ENCODE measurements around the gene ZNF14. TPM values are rescaled to one million over a fixed set of nuclear protein-coding genes. Genes with fewer than 3 reads are reported as not detected.
A peak's percentile ranks its signal among the peaks of the same experiment; 100 is the strongest.

ZNF14 gene
- total and polyA plus RNA-seq, 2 of the 13 experiments (the other 11 are each of a cell fraction or from before 2014, with no cell fraction given): 1.9 to 6.2 TPM

GRCh38 chr19:19776206-19777008, 43.5 kb upstream of the ZNF14 start (continued):
- TF ChIP-seq ZNF704 (CRISPR knock-in tag; IDR thresholded peaks at IDR 0.05; ENCODE audit: borderline replicate concordance) (0 out of 2 replicates have a peak, but pooled peaks have one; percentile 57), ATF2 (CRISPR knock-in tag; IDR thresholded peaks at IDR 0.05) (peak; percentile 61), GABPB1 (CRISPR knock-in tag; IDR thresholded peaks at IDR 0.05) (peak; percentile 98), KLF16 (CRISPR knock-in tag; IDR thresholded peaks at IDR 0.05) (peak in 1 of 2 experiments; percentile 84; a peak in 2 of 4 replicates), PRDM10 (CRISPR knock-in tag; IDR thresholded peaks at IDR 0.05; ENCODE audit: low read depth) (peak; percentile 88), ZNF772 (CRISPR knock-in tag; IDR thresholded peaks at IDR 0.05) (no peak), ARID3A (IDR thresholded peaks at IDR 0.05; ENCODE audit: low read depth, low read length) (no peak), TBX3 (IDR thresholded peaks at IDR 0.05; ENCODE audit: borderline replicate concordance) (no peak), PHB2 (IDR thresholded peaks at IDR 0.05; ENCODE audit: partially characterized antibody) (no peak), MIER3 (CRISPR knock-in tag; IDR thresholded peaks at IDR 0.05; ENCODE audit: borderline replicate concordance) (peak; percentile 81; the same call in 1 of the 2 replicates), ZNF17 (CRISPR knock-in tag; IDR thresholded peaks at IDR 0.05) (no peak), MIER2 (CRISPR knock-in tag; IDR thresholded peaks at IDR 0.05) (no peak)
- TF ChIP-seq, protein P1, sequence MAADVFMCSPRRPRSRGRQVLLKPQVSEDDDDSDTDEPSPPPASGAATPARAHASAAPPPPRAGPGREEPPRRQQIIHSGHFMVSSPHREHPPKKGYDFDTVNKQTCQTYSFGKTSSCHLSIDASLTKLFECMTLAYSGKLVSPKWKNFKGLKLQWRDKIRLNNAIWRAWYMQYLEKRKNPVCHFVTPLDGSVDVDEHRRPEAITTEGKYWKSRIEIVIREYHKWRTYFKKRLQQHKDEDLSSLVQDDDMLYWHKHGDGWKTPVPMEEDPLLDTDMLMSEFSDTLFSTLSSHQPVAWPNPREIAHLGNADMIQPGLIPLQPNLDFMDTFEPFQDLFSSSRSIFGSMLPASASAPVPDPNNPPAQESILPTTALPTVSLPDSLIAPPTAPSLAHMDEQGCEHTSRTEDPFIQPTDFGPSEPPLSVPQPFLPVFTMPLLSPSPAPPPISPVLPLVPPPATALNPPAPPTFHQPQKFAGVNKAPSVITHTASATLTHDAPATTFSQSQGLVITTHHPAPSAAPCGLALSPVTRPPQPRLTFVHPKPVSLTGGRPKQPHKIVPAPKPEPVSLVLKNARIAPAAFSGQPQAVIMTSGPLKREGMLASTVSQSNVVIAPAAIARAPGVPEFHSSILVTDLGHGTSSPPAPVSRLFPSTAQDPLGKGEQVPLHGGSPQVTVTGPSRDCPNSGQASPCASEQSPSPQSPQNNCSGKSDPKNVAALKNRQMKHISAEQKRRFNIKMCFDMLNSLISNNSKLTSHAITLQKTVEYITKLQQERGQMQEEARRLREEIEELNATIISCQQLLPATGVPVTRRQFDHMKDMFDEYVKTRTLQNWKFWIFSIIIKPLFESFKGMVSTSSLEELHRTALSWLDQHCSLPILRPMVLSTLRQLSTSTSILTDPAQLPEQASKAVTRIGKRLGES (CRISPR knock-in tag; IDR thresholded peaks at IDR 0.05; ENCODE audit: borderline replicate concordance): no peak
